ENCODE data around the gene SLC25A38.

DNA sequence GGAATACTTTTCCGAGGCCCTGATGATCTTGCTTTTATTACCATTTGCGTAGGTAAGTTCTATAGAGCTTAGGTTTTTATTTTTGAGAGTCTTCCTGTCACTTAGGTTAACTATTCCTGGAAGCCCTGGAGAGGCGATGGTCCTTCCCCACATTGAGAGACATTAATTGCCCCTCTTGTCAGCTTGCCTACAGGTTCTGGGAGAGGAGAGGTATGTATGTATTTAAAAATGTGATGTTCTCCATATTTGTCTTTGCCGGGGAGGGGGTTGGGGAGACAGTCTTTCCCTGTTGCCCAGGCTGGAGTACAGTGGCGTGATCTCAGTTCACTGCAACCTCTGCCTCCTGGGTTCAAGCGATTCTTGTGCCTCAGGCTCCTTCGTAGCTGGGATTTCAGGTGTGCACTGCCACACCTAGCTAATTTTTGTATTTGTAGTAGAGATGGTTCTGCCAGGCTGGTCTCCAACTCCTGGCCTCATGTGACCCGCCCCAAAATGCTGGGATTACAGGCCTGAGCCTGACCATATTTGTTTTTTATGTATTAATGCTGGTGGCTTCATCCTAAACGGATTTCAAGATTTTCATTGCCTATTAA is 29.6 kb downstream of the SLC25A38 start:
- TF ChIP-seq, protein P1, sequence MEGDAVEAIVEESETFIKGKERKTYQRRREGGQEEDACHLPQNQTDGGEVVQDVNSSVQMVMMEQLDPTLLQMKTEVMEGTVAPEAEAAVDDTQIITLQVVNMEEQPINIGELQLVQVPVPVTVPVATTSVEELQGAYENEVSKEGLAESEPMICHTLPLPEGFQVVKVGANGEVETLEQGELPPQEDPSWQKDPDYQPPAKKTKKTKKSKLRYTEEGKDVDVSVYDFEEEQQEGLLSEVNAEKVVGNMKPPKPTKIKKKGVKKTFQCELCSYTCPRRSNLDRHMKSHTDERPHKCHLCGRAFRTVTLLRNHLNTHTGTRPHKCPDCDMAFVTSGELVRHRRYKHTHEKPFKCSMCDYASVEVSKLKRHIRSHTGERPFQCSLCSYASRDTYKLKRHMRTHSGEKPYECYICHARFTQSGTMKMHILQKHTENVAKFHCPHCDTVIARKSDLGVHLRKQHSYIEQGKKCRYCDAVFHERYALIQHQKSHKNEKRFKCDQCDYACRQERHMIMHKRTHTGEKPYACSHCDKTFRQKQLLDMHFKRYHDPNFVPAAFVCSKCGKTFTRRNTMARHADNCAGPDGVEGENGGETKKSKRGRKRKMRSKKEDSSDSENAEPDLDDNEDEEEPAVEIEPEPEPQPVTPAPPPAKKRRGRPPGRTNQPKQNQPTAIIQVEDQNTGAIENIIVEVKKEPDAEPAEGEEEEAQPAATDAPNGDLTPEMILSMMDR (conservative IDR thresholded peaks at IDR 0.05; ENCODE audit: low read length) = no peak
- TF ChIP-seq EZH2phosphoT487 (IDR thresholded peaks at IDR 0.05; ENCODE audit: borderline replicate concordance) = no peak

All from Loucy (cell line).